ENCODE measurements around the gene RAB14.

Gene RAB14

DNA sequence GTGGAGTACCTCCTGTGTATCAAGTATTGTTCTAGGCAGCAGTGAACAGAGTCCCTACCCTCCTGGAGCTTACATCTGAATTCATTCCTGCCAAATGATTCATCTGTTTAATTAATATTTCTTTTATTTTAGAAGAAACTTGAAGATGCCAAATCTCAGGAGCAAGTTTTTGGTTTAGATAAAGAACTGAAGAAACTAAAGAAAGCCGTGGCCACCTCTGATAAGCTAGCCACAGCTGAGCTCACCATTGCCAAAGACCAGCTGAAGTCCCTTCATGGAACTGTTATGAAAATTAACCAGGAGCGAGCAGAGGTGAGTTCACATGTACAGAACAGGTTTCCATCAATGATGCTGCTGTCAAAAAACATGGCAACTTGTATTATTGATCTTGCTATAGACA lies 57.9 kb downstream of the RAB14 start (continued):
- TF ChIP-seq ZNF311 (tag by site-specific recombination; IDR thresholded peaks at IDR 0.05; ENCODE audit: borderline replicate concordance) = no peak

DNA sequence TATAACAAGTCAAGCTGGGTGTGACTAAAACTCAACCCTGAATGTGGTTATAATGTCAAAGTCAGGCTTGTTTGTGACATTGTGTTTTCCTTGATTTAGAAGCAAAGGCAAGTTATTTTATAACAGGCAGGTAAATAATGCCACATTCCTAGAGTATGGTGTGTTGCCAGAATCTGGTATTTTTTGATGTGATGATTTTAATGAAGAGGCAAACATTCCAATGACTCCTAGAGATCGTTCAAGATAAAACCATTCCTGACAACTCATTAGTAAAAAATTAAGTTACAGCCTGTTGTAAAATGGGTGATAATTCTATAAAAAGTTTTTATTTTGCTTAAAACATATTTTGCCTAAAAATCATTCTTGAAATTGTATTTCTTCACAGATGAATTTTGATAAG lies 60.0 kb downstream of the RAB14 start:
- CTCF ChIA-PET = no interaction called here
- no peak for TF ChIP-seq ZIC2 (tag by site-specific recombination; IDR thresholded peaks at IDR 0.05)
- no peak for TF ChIP-seq ZNF214 (tag by site-specific recombination; IDR thresholded peaks at IDR 0.05; ENCODE audit: borderline replicate concordance)
- TF ChIP-seq, protein P1, sequence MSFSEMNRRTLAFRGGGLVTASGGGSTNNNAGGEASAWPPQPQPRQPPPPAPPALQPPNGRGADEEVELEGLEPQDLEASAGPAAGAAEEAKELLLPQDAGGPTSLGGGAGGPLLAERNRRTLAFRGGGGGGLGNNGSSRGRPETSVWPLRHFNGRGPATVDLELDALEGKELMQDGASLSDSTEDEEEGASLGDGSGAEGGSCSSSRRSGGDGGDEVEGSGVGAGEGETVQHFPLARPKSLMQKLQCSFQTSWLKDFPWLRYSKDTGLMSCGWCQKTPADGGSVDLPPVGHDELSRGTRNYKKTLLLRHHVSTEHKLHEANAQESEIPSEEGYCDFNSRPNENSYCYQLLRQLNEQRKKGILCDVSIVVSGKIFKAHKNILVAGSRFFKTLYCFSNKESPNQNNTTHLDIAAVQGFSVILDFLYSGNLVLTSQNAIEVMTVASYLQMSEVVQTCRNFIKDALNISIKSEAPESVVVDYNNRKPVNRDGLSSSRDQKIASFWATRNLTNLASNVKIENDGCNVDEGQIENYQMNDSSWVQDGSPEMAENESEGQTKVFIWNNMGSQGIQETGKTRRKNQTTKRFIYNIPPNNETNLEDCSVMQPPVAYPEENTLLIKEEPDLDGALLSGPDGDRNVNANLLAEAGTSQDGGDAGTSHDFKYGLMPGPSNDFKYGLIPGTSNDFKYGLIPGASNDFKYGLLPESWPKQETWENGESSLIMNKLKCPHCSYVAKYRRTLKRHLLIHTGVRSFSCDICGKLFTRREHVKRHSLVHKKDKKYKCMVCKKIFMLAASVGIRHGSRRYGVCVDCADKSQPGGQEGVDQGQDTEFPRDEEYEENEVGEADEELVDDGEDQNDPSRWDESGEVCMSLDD (tag by site-specific recombination; IDR thresholded peaks at IDR 0.05) = no peak
- no peak for TF ChIP-seq ZNF248 (tag by site-specific recombination; IDR thresholded peaks at IDR 0.05)
- TF ChIP-seq, protein P2, sequence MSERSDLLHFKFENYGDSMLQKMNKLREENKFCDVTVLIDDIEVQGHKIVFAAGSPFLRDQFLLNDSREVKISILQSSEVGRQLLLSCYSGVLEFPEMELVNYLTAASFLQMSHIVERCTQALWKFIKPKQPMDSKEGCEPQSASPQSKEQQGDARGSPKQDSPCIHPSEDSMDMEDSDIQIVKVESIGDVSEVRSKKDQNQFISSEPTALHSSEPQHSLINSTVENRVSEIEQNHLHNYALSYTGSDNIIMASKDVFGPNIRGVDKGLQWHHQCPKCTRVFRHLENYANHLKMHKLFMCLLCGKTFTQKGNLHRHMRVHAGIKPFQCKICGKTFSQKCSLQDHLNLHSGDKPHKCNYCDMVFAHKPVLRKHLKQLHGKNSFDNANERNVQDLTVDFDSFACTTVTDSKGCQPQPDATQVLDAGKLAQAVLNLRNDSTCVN (tag by site-specific recombination; optimal IDR thresholded peaks at IDR 0.05) = no peak
- TF ChIP-seq, protein P3, sequence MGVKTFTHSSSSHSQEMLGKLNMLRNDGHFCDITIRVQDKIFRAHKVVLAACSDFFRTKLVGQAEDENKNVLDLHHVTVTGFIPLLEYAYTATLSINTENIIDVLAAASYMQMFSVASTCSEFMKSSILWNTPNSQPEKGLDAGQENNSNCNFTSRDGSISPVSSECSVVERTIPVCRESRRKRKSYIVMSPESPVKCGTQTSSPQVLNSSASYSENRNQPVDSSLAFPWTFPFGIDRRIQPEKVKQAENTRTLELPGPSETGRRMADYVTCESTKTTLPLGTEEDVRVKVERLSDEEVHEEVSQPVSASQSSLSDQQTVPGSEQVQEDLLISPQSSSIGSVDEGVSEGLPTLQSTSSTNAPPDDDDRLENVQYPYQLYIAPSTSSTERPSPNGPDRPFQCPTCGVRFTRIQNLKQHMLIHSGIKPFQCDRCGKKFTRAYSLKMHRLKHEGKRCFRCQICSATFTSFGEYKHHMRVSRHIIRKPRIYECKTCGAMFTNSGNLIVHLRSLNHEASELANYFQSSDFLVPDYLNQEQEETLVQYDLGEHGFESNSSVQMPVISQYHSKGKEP (tag by site-specific recombination; IDR thresholded peaks at IDR 0.05) = no peak
- no peak for TF ChIP-seq ZNF423 (tag by site-specific recombination; IDR thresholded peaks at IDR 0.05)
- no peak for TF ChIP-seq ZNF560 (tag by site-specific recombination; IDR thresholded peaks at IDR 0.05; ENCODE audit: borderline replicate concordance)
- TF ChIP-seq, protein P4, sequence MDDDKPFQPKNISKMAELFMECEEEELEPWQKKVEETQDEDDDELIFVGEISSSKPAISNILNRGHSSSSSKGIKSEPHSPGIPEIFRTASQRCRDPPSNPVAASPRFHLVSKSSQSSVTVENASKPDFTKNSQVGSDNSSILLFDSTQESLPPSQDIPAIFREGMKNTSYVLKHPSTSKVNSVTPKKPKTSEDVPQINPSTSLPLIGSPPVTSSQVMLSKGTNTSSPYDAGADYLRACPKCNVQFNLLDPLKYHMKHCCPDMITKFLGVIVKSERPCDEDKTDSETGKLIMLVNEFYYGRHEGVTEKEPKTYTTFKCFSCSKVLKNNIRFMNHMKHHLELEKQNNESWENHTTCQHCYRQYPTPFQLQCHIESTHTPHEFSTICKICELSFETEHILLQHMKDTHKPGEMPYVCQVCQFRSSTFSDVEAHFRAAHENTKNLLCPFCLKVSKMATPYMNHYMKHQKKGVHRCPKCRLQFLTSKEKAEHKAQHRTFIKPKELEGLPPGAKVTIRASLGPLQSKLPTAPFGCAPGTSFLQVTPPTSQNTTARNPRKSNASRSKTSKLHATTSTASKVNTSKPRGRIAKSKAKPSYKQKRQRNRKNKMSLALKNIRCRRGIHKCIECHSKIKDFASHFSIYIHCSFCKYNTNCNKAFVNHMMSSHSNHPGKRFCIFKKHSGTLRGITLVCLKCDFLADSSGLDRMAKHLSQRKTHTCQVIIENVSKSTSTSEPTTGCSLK (tag by site-specific recombination; IDR thresholded peaks at IDR 0.05) = no peak
- no peak for TF ChIP-seq ZNF311 (tag by site-specific recombination; IDR thresholded peaks at IDR 0.05; ENCODE audit: borderline replicate concordance)
- H3K36me3 ChIP-seq (ENCODE audit: control insufficient read depth in 2 of 2, insufficient read depth in 1 of 2, low read length in 2 of 2) = peaks cover 10 to 70% of the 10 kb centered on the region in 2 experiments; a peak in 2 of 3 replicates

DNA sequence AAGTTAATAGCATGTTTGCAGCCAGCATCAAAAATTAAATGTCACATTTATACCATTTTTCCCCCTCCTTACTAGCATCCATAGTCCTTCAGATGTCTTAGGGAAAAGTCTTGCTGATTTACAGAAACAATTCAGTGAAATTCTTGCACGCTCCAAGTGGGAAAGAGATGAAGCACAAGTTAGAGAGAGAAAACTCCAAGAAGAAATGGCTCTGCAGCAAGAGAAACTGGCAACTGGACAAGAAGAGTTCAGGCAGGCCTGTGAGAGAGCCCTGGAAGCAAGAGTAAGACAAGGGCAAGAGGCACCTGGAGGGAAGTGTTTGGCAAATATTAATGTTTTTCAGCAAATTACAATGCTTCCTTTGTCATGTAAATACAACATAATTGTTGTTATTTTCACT lies 60.4 kb downstream of the RAB14 start:
- POLR2A ChIA-PET = no interaction called here
- Histone ChIP-seq H3K9me3 (ENCODE audit: control insufficient read depth, insufficient read depth, low read depth, low read length) (no peaks in the 10 kb centered on the region), H3K4me1 (ENCODE audit: control insufficient read depth, insufficient read depth, low read length) (peaks cover 6% of the 10 kb centered on the region; the same call in 1 of the 2 replicates), H3K36me3 (ENCODE audit: control insufficient read depth in 2 of 2, insufficient read depth in 1 of 2, low read length in 2 of 2) (peaks cover 10 to 66% of the 10 kb centered on the region in 2 experiments; a peak in 2 of 3 replicates), H3K27ac (ENCODE audit: extremely low read depth, low read depth, low read length) (no peak overlapping the region), H3K4me3 (ENCODE audit: low read depth, low read length) (no peak overlapping the region)
- CTCF ChIA-PET = no interaction called here
- TF ChIP-seq KLF9 (tag by site-specific recombination; IDR thresholded peaks at IDR 0.05; ENCODE audit: low read depth) (no peak), BCL11B (tag by site-specific recombination; IDR thresholded peaks at IDR 0.05; ENCODE audit: low read depth) (no peak), KLF1 (tag by site-specific recombination; IDR thresholded peaks at IDR 0.05) (no peak), BCL11A (tag by site-specific recombination; IDR thresholded peaks at IDR 0.05; ENCODE audit: low read depth) (no peak), ZSCAN16 (tag by site-specific recombination; IDR thresholded peaks at IDR 0.05) (no peak), SP7 (tag by site-specific recombination; IDR thresholded peaks at IDR 0.05) (no peak), ZNF624 (tag by site-specific recombination; IDR thresholded peaks at IDR 0.05) (no peak), GLIS1 (tag by site-specific recombination; IDR thresholded peaks at IDR 0.05) (no peak), SETDB1 (IDR thresholded peaks at IDR 0.05; ENCODE audit: insufficient read length, low read length) (no peak)
- TF ChIP-seq, protein P5, sequence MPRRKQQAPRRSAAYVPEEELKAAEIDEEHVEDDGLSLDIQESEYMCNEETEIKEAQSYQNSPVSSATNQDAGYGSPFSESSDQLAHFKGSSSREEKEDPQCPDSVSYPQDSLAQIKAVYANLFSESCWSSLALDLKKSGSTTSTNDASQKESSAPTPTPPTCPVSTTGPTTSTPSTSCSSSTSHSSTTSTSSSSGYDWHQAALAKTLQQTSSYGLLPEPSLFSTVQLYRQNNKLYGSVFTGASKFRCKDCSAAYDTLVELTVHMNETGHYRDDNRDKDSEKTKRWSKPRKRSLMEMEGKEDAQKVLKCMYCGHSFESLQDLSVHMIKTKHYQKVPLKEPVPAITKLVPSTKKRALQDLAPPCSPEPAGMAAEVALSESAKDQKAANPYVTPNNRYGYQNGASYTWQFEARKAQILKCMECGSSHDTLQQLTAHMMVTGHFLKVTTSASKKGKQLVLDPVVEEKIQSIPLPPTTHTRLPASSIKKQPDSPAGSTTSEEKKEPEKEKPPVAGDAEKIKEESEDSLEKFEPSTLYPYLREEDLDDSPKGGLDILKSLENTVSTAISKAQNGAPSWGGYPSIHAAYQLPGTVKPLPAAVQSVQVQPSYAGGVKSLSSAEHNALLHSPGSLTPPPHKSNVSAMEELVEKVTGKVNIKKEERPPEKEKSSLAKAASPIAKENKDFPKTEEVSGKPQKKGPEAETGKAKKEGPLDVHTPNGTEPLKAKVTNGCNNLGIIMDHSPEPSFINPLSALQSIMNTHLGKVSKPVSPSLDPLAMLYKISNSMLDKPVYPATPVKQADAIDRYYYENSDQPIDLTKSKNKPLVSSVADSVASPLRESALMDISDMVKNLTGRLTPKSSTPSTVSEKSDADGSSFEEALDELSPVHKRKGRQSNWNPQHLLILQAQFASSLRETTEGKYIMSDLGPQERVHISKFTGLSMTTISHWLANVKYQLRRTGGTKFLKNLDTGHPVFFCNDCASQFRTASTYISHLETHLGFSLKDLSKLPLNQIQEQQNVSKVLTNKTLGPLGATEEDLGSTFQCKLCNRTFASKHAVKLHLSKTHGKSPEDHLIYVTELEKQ (tag by site-specific recombination; IDR thresholded peaks at IDR 0.05; ENCODE audit: borderline replicate concordance) = no peak
- TF ChIP-seq, protein P6, sequence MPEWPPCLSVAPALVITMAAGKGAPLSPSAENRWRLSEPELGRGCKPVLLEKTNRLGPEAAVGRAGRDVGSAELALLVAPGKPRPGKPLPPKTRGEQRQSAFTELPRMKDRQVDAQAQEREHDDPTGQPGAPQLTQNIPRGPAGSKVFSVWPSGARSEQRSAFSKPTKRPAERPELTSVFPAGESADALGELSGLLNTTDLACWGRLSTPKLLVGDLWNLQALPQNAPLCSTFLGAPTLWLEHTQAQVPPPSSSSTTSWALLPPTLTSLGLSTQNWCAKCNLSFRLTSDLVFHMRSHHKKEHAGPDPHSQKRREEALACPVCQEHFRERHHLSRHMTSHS (tag by site-specific recombination; IDR thresholded peaks at IDR 0.05) = no peak

More for the DNA sequence above, 60.0 kb downstream of the RAB14 start:
- no peak overlapping the region for H3K4me3 ChIP-seq (ENCODE audit: low read depth, low read length)
- H3K27ac ChIP-seq (ENCODE audit: extremely low read depth, low read depth, low read length) = no peak overlapping the region
- POLR2A ChIA-PET = no interaction called here
- H3K9me3 ChIP-seq (ENCODE audit: control insufficient read depth, insufficient read depth, low read depth, low read length) = no peaks in the 10 kb centered on the region
- peaks cover 6% of the 10 kb centered on the region; the same call in 1 of the 2 replicates for H3K4me1 ChIP-seq (ENCODE audit: control insufficient read depth, insufficient read depth, low read length)

All from HEK293 (cell line).